HepG2 (cell line): Measurements from ENCODE around the gene IGSF8. TPM values are rescaled to one million over a fixed set of nuclear protein-coding genes. Genes with fewer than 3 reads are reported as not detected.

Source experiments
- ATAC-seq: fragments of 200-7000 bp; cut with Tn5 transposase; 3 replicates; pipeline ENCODE4 v1.9.1; 2020; ENCODE audit warnings: mild to moderate bottlenecking, moderate library complexity
- BruUV-seq: library from RNA; stranded (reverse); fragments of 400-500 nt; replicated peaks from 2 replicates; lab custom pipeline; 2021; lab: Mats Ljungman, UMichigan
- CTCF ChIA-PET: fragments of 300-600 bp; formaldehyde crosslinking; extraction: SDS; loops from one replicate; lab custom pipeline; 2021; ENCODE audit warnings: low total read pairs, inconsistent platforms, low intra/inter-chr PET ratio; lab: Yijun Ruan, JAX
- POLR2A ChIA-PET: fragments of 350-600 bp; sonication (Branson Sonifier 250); formaldehyde crosslinking; loops from one replicate; lab custom pipeline; 2020; ENCODE audit warnings: antibody characterized with exemption, inconsistent platforms; lab: Yijun Ruan, JAX
- DNase-seq: peaks from one replicate; pipeline ENCODE4 v3.0.0-alpha.2; 2015; ENCODE audit warnings: low spot score
- FAIRE-seq: peaks from 3 replicates; lab custom pipeline; 2011; peaks lifted over from hg19 to GRCh38; lab: Jason Lieb, UNC
- H2AFZ ChIP-seq: one replicate; pipeline ENCODE4 v1.6.1; 2011; ENCODE audit warnings: low read length, inconsistent platforms
- H3K27ac ChIP-seq: fragments of 300-600 bp; 3 replicates; pipeline ENCODE4 v1.8.0; 2011; ENCODE audit warnings: mixed run types, mild to moderate bottlenecking, mixed read lengths, low read length, inconsistent platforms; ENCODE audit not compliant: insufficient read depth; ENCODE audit errors: extremely low read length
- H3K27me3 ChIP-seq, 2 experiments: fragments of 200-600 bp in 1 of 2; 2 replicates in 1 of 2; 3 replicates in 1 of 2; pipeline versions ENCODE4 v1.6.0 to v1.8.0; 2011; ENCODE audit warnings: low read length in 2 of 2, mild to moderate bottlenecking in 2 of 2, moderate library complexity in 2 of 2, inconsistent platforms in 1 of 2; ENCODE audit not compliant: insufficient read depth in 2 of 2, control insufficient read depth in 1 of 2
- H3K36me3 ChIP-seq, 2 experiments: fragments of 200-600 bp in 1 of 2; replicated peaks in 1 of 2; 2 replicates in 1 of 2; 3 replicates in 1 of 2; pipeline versions ENCODE4 v1.5.1 to v1.8.0; 2011; ENCODE audit warnings: low read length in 2 of 2, inconsistent platforms in 1 of 2; ENCODE audit not compliant: insufficient read depth in 2 of 2, control insufficient read depth in 1 of 2
- H3K4me1 ChIP-seq: 2 replicates; pipeline ENCODE4 v1.5.1; 2012; ENCODE audit warnings: low read length, inconsistent platforms; ENCODE audit not compliant: insufficient read depth
- H3K4me2 ChIP-seq: 2 replicates; pipeline ENCODE4 v1.6.0; 2011; ENCODE audit warnings: low read depth, low read length, inconsistent platforms
- H3K4me3 ChIP-seq, 3 experiments: fragments of 200-600 bp in 1 of 3; sonication (generic), shearing (Covaris generic) in 1 of 3; replicated peaks in 1 of 3; 2 replicates each; pipeline ENCODE4 v1.5.1; 2011 to 2016; ENCODE audit warnings: low read length in 3 of 3, inconsistent platforms in 2 of 3, low read depth in 2 of 3, mild to moderate bottlenecking in 2 of 3, control low read depth in 1 of 3, mixed read lengths in 1 of 3; ENCODE audit not compliant: insufficient read depth in 1 of 3
- H3K79me2 ChIP-seq: one replicate; pipeline ENCODE4 v1.6.1; 2011; ENCODE audit warnings: low read length, inconsistent platforms; ENCODE audit not compliant: insufficient read depth
- H3K9ac ChIP-seq: 2 replicates; pipeline ENCODE4 v1.6.0; 2011; ENCODE audit warnings: mild to moderate bottlenecking, low read depth, low read length, inconsistent platforms; ENCODE audit not compliant: insufficient read depth
- H3K9me3 ChIP-seq: 2 replicates; pipeline ENCODE4 v1.5.1; 2012; ENCODE audit warnings: mild to moderate bottlenecking, low read length
- H4K20me1 ChIP-seq: 2 replicates; pipeline ENCODE4 v1.6.0; 2011; ENCODE audit warnings: inconsistent platforms, mild to moderate bottlenecking, low read length, moderate library complexity; ENCODE audit not compliant: insufficient read depth
- ARID4A ChIP-seq: sonication (generic); formaldehyde crosslinking; IDR thresholded peaks from 2 replicates; pipeline ENCODE4 v1.5.0; 2020; ENCODE audit warnings: mild to moderate bottlenecking, missing genetic modification reagents, borderline replicate concordance
- ARNTL ChIP-seq: sonication (generic); formaldehyde crosslinking; IDR thresholded peaks from 2 replicates; pipeline ENCODE4 v1.4.0; 2020; ENCODE audit warnings: mild to moderate bottlenecking, missing genetic modification reagents
- EEA1 ChIP-seq: sonication (generic); formaldehyde crosslinking; IDR thresholded peaks from 2 replicates; pipeline ENCODE4 v1.5.1; 2020; ENCODE audit warnings: mild to moderate bottlenecking, missing genetic modification reagents, borderline replicate concordance
- HMGXB4 ChIP-seq, 2 experiments: sonication (generic) in 1 of 2; formaldehyde crosslinking in 1 of 2; IDR thresholded peaks; 2 replicates each; pipeline versions ENCODE4 v1.4.0 to v1.6.1; 2018 to 2020; ENCODE audit warnings: missing genetic modification reagents in 2 of 2, borderline replicate concordance in 1 of 2, low read depth in 1 of 2, mild to moderate bottlenecking in 1 of 2, missing biosample characterization in 1 of 2
- HNF1B ChIP-seq: sonication (generic); formaldehyde crosslinking; IDR thresholded peaks from 2 replicates; pipeline ENCODE4 v1.5.1; 2020; ENCODE audit warnings: mild to moderate bottlenecking, moderate library complexity, missing genetic modification reagents
- NR2F1 ChIP-seq, 2 experiments: fragments of 450-650 bp in 1 of 2; formaldehyde crosslinking in 1 of 2; IDR thresholded peaks; 2 replicates each; pipeline versions ENCODE4 v1.5.0 to v1.6.1; 2016 to 2020; ENCODE audit warnings: mild to moderate bottlenecking in 1 of 2, missing compliant biosample characterization in 1 of 2, missing genetic modification reagents in 1 of 2, moderate library complexity in 1 of 2
- PITX1 ChIP-seq: sonication (generic); formaldehyde crosslinking; IDR thresholded peaks from 2 replicates; pipeline ENCODE4 v1.5.1; 2020; ENCODE audit warnings: mild to moderate bottlenecking, missing genetic modification reagents
- ZFAT ChIP-seq: sonication (generic); formaldehyde crosslinking; conservative IDR thresholded peaks from 2 replicates; pipeline ENCODE4 v1.8.1; 2023; ENCODE audit warnings: missing genetic modification reagents, inconsistent platforms
- ZNF550 ChIP-seq: sonication (generic); formaldehyde crosslinking; IDR thresholded peaks from 2 replicates; pipeline ENCODE4 v1.4.0; 2020; ENCODE audit warnings: mild to moderate bottlenecking, missing genetic modification reagents, borderline replicate concordance
- ZNF766 ChIP-seq: sonication (generic); formaldehyde crosslinking; IDR thresholded peaks from 2 replicates; pipeline ENCODE4 v1.5.0; 2020; ENCODE audit warnings: missing genetic modification reagents, borderline replicate concordance
- WGBS: methylation state at CpG from one replicate; pipeline ENCODE4 v1.1.6; 2017; ENCODE audit warnings: low lambda C conversion rate; 5-methylcytosine and 5-hydroxymethylcytosine counted together
- in situ Hi-C: cut with HindIII; loops from 2 replicates; pipeline ENCODE4 v1.10.0; 2017; ENCODE audit warnings: low pct_unique_long_range_greater_than_20kb; ENCODE audit not compliant: extremely low pct_ligation_motif_present
- intact Hi-C: fragments of 100-400 bp; cut with micrococcal nuclease; formaldehyde crosslinking; loops from one replicate; pipeline ENCODE4 v1.10.0; 2022; ENCODE audit not compliant: unreplicated experiment
- polyA plus RNA-seq, 8 experiments: library from polyadenylated mRNA; depleted of rRNA in 3 of 8; stranded (reverse) in 7 of 8; unstranded in 1 of 8; fragments of >200 nt; fragmentation: Illumina TruSeq in 4 of 8; extraction: Trizol in 4 of 8; gene quantifications; 2 replicates each; pipeline versions ENCODE4 v1.2.1 to v1.2.3, GENCODE V29; 2011 to 2016; ENCODE audit warnings: low read depth in 4 of 8, missing spikeins in 1 of 8, mixed read lengths in 1 of 8; ENCODE audit not compliant: insufficient read depth in 1 of 8
- total RNA-seq, 5 experiments: library from RNA; depleted of rRNA; stranded (reverse); fragments of >200 nt; fragmentation: Illumina TruSeq; extraction: Trizol; gene quantifications; 2 replicates each; pipeline ENCODE4 v1.2.3, GENCODE V29; 2016; ENCODE audit warnings: low read depth in 1 of 5

Gene IGSF8
- total and polyA plus RNA-seq, 2 of the 13 experiments (the other 11 are each of a cell fraction or from before 2014, with no cell fraction given): 24.0 to 41.0 TPM

GRCh38 chr1:160143695-160144094 is 45.3 kb upstream of the IGSF8 start:
- no peaks in the 10 kb centered on the region for H3K36me3 ChIP-seq
- no peak overlapping the region for H3K4me2 ChIP-seq
- H2AFZ ChIP-seq: no peak overlapping the region
- POLR2A ChIA-PET: no interaction called here
- TF ChIP-seq EEA1 (CRISPR knock-in tag): no peak
- no peak for TF ChIP-seq NR2F1 (CRISPR knock-in tag; IDR thresholded peaks at IDR 0.05)
- TF ChIP-seq ZFAT (CRISPR knock-in tag): no peak
- TF ChIP-seq, all 625 proteins: peak for 0
- Histone ChIP-seq H3K9ac (no peak overlapping the region), H3K79me2 (no peaks in the 10 kb centered on the region), H3K4me1 (peaks cover 15% of the 10 kb centered on the region), H4K20me1 (no peaks in the 10 kb centered on the region), H3K27me3 (peaks cover 0 to 4% of the 10 kb centered on the region in 2 experiments; a peak in 2 of 5 replicates), H3K4me3 (no peak overlapping the region), H3K9me3 (no peaks in the 10 kb centered on the region), H3K27ac (no peak overlapping the region)
- FAIRE-seq: no peak
- in situ Hi-C loops: no loop called here
- DNase-seq: no peak
- no TSS peak for BruUV-seq
- CTCF ChIA-PET: no interaction called here
- 9% methylated on average over 1 of the region's 1 CpG for WGBS
- intact Hi-C loops: no loop called here
- no peak for ATAC-seq

GRCh38 chr1:160139840-160140239 is 41.4 kb upstream of the IGSF8 start:
- no peaks in the 10 kb centered on the region for H3K36me3 ChIP-seq
- H3K4me1 ChIP-seq: no peaks in the 10 kb centered on the region
- no peaks in the 10 kb centered on the region for H4K20me1 ChIP-seq
- BruUV-seq: no TSS peak
- no peak overlapping the region for H3K27ac ChIP-seq
- no peak overlapping the region for H3K4me2 ChIP-seq
- POLR2A ChIA-PET: no interaction called here
- 69% methylated on average over 8 of the region's 8 CpGs for WGBS
- in situ Hi-C loops (no loop called here), intact Hi-C loops (no loop called here)
- ATAC-seq (no peak), FAIRE-seq (no peak), DNase-seq (no peak)
- no peak overlapping the region for H2AFZ ChIP-seq
- no peak overlapping the region for H3K4me3 ChIP-seq
- no peaks in the 10 kb centered on the region for H3K79me2 ChIP-seq
- H3K27me3 ChIP-seq: peaks cover 0 to 4% of the 10 kb centered on the region in 2 experiments; a peak in 2 of 5 replicates
- no peak overlapping the region for H3K9ac ChIP-seq
- CTCF ChIA-PET: no interaction called here
- no peaks in the 10 kb centered on the region for H3K9me3 ChIP-seq
- TF ChIP-seq ARID4A (CRISPR knock-in tag): no peak
- TF ChIP-seq HNF1B (CRISPR knock-in tag): no peak
- no peak for TF ChIP-seq ZNF766 (CRISPR knock-in tag)
- TF ChIP-seq HMGXB4 (CRISPR knock-in tag; IDR thresholded peaks at IDR 0.05; ENCODE audit: borderline replicate concordance in 1 of 2, low read depth in 1 of 2): no peak
- TF ChIP-seq ZNF550 (CRISPR knock-in tag): no peak
- TF ChIP-seq ARNTL: no peak
- no peak for TF ChIP-seq PITX1
